Raji (cell line): ENCODE data around the gene XPO6.

ENCODE experiments used
- POLR2A ChIP-seq: IDR thresholded peaks from 2 replicates; pipeline ENCODE4 v1.6.1; 2011; ENCODE audit warnings: low read depth, low read length, control low read depth; ENCODE audit not compliant: insufficient read depth

Gene XPO6

DNA sequence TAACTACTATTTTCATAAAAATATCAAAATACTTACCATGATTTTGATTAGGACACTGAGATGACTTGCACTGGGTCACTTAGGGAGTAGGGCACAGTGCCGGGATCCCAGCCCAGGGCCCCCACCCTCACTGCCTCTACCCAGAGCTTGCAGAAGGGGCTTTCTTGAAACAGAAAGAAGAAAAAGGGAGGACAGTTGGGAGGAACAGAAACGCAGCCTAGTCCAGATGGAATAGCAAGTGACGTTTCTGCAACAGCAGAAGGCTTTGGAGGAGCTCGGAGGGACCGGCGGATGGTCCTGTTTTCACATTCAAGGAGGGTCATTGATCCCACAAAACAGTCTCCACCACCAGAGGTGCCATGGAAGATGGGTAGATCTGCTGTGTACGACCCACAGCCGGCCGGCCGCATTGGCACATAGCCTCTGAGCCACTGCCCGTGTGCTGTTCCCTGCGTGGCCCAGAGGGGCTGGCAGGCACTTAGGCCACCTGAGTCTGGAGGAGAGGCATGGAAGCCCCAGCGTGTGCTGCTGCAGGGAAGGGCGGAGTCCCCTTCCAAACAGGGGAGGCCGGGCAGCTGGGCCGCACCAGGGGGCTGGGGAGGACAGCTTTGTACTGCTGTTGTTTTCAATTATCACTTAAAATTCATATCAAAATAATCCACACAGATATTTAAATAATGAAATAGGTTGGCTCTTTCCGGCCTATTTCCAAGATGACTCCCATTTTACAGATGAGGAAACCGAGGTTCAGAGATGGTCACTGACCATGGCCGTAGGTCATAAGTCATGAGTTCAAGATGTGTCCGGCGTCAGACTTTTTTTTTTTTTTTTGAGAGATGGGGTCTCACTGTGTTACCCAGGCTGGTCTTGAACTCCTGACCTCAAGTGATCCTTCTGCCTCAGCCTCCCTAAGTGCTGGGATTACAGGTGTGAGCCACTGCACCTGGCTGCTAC lies 125.3 kb downstream of the XPO6 start:
- no peak for TF ChIP-seq POLR2A

DNA sequence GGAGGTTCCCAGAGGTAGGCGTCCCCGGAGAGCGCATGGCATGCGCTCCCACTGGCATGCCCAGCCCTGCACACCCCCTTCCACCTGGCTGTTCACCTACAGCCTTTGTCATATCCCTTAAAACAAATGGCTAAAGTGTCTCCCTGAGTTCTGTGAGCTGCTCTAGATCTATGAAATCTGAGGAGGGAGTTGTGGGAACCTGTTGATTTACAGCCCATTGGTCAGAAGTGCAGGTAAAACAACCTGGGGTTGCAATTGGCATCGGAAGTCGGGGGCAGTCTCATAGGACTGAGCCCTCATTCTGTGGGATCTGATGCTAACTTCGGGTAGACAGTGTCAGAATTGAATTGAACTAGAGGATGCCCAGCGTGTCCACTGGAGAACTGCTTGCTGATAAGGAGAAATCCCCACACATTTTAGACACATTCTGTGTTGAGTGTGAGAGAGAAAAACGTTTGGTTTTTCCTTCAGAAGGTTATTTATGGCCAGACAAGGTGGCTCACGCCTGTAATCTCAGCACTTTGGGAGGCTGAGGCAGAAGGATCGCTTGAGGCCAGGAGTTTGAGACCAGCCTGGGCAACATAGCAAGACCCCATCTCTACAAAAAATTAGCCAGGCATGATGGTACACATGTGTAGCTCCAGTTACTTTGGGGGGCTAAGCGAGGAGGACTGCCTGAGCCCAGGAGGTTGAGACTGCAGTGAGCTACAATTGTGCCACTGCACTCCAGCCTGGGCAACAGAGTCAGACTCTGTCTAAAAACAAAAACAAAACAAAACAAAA lies 126.2 kb downstream of the XPO6 start:
- TF ChIP-seq POLR2A = no peak

DNA sequence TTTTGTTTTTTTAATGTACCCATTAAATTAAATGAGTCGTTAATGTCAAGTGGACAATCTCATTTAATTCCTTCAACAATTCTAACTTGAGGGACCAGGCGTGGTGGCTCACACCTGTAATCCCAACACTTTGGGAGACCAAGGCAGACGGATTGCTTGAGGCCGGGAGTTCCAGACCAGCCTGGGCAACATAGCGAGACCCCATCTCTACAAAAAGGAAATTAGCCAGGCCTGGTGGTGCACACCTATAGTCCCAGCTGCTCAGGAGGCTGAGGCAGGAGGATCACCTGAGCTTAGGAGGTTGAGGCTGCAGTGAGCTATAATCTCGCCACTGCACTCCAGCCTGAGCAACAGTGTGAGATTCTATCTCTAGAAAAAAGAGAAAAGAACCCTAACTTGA lies 127.6 kb downstream of the XPO6 start:
- no peak for TF ChIP-seq POLR2A

DNA sequence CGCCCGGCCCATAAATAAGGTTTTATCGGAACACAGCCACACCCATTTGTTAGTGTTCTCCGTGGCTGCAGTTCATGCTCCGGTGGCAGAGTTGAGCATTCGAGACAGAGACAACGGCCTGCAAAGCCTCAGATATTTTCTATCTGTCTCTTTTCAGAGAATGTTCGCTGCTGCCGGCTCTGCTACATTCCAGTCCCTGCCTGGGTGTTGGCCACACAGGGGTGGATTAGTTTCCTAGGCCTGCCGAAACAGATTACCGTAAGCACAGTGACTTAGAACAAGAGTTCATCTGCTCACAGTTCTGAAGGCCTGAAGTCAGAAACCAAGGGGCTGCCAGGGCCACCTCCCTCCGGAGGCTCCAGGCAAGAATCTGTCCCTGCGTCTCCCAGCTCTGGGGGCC lies 129.1 kb downstream of the XPO6 start:
- no peak for TF ChIP-seq POLR2A

DNA sequence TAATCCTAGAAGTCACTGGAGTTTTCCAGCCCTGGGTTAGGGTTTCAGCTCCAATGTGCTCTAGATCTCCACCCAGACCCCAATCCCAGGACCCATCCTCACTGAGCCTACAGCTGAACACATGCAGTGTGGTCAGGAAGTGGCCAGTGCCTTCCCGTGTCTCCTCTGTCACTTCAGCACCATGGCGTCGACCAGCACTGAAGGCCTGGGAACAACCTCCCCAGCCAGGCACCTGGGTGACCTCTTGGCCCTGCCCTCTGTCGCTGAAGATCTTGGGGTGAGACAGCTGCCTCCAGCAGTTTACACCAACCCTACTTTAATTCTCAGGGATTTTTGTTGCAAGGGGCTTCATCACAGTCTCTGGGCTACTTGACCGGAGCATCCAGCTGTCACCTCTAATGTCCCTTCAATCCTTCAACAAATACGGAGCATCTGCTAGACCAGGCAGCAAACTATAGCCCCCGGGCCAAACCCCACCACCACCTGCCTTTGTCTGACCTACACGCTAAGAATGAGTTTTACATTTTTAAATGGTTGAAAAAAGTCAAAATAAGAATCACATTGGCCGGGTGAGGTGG lies 130.3 kb downstream of the XPO6 start:
- TF ChIP-seq POLR2A = no peak

DNA sequence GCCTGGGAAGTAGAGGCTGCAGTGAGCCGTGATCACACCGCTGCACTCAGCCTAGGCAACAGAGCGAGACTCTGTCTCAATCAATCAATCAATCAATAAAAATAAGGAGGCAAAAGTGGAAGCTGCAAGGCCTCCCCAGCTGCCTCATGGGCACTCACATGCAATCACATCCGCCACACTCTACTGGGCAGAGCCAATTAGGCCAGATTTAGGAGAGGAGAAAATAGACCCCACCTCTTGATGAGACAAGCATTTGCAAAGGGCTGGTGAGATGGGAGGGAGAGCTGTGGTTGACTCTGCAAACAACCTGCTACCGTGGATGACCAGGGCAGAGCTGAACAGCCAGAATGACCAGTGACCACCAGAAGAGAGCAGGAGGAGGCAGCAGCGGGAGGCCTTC lies 133.5 kb downstream of the XPO6 start:
- no peak for TF ChIP-seq POLR2A

DNA sequence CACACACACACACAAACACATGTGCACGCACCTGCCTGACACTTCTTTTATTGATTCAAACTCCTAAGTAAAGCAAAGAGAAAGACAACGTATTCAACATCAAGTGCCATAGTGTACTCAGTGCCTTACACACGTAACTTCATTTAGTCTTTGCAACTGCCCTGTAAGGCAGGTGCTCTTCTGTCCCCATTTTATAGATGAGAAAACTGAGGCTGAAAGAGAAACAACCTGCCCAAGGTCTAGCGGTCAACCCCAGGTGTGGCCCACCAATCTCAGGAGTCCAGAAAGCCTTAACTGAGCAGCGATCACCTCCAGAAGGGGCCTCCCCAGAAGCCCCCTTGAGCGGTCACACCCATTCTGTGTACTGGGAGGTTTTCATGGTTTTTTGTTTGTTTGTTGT lies 137.9 kb downstream of the XPO6 start:
- TF ChIP-seq POLR2A = no peak

DNA sequence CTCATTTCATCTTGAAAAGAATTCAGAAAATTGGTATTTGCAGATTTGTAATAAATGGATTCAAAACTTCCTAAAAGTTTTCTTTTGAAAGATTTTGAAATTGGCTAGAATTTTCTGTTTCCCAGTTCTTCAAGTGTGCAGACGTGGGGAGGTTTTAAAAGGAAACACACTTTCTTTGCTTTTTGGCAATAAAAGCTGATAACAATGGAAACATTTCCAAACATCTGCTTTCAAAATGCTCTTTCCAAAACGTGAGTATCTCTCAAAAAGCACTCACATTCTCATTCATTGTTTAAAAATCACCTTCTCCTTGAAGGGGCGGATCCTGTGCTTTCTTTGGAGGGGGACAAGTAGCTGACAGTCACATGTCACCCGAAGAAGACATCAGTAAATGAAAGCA lies 139.7 kb downstream of the XPO6 start:
- TF ChIP-seq POLR2A = no peak

DNA sequence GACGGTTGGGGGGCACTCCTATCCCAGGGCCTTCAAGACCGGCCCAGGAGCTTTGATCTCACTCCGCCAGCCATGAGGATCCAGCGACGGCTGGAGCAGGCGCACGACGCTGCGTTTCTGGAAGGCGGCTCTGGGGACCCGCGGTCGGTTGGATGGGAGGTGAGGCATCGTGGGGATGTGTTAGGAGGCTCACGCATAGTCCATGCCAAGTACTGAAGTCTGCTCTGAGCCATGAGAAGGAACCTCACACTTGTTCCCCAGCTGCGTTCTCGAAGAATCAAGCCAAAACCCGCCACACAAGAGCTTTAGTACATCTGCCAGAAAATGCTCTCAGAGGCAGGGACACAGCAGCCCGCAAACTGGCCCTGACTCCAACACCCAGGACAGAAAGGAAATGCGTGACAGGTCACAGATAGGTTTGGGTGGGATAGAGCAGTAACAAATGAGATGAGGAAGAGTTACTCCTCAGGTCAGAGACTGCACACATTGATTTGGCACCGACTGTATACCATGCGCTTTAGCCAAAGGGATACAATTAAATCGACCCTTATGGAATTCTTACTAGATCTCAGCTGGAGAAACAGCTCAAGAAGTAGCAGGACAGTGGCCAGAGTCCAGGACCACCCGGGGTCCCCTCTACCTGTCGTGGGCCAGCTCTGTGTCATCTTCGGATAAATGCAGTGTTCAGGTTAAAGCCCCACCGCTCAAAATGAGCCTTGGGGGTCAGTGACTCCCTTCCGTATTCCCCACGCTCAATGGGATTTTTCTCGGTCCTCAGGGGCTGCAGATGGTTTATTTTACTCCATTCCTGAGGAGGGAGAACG lies 141.6 kb downstream of the XPO6 start:
- TF ChIP-seq POLR2A = no peak

DNA sequence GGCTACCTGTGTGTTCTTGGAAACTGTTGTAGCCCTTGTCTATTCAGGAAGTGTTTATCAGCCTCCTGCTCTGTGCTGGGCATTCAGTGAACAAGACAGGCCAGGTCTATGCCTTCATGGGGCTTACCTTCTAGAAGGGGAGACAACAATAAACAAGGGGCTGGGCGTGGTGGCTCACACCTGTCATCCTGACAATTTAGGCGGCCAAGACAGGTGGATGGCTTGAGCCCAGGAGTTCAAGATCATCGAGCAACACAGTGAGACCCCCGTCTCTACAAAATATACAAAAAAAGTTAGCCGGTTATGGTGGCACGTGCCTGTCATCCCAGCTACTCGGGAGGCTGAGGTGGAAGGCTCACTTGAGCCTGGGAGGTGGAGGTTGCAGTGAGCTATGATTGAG lies 142.8 kb downstream of the XPO6 start:
- TF ChIP-seq POLR2A = no peak

DNA sequence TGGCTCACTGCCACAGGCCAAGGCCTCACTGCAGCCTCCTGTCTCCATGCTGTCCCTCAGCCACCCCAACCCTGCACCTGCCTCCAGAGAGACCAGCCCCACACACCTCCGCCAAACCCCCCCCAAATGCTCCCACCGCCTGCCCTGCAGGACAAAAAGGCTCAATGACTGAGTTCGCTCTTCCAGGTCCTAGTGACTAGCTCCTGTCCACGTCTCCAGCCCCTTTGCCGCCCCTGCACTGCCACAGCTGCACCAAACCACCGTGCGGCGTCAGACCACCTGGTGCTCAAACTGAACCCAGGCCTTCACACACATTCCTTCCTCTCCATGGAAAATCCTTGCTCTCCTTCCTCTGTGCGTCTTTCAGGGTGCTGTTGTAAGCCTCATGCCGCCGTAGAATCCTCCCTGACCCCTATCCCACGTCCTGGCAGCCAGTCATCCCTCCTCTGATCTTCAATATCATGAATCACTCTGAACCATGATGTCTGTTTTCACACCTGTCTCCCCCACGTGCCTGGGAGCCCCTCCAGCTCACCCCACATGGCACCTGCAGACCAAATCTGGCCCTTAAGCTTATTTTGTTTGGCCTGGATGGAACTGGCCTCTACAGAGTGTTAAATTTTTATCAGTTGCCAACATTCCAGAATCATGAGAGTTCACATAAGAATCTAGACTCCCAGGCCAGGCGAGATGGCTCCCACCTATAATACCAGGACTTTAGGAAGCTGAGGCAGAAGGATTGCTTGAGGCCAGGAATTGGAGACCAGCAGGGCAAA lies 144.0 kb downstream of the XPO6 start:
- no peak for TF ChIP-seq POLR2A

DNA sequence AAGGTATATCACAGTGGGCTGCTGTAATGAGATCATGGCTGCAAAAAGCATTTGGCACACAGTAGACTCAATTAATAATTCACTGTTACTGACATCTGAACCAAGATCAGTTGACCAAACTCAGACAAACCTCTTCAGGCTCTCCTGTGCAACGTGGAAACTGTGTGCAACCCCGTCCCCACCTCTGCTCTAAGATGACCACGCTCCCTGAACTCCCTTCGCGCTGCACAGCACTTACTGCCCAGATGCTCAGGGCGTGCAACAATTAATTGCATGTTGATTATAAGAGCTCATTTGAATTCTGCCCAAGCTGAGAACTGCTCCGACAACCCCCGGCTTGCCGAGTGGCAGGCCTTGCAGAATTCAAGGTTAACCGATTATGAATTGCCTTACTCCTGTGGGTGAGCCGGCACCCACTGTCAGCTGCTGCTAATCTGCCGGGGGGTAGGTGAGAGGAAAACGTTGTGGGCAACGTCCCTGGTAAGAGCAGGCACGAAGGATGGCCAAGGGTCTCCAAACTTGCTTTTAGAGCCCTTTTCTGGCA lies 147.0 kb downstream of the XPO6 start:
- TF ChIP-seq POLR2A = no peak

DNA sequence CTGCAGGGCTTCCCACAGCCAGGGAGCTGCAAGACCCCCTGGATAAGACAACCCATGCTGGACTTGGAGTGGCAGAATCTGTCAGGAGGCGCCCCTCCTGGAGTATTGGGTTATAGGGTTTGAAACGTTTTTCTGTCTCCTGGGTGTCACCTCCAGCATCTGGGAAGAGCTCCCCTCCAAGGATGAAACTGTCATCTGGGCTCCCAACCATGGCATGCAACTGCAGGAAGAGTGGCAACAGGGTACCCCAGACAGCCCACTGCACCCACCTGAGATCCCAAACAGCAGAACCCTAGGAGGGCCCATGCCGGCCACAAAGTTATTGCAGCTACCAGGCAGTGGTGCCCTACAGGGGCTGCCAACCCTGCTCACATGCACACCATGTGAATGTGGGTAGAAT lies 147.6 kb downstream of the XPO6 start:
- TF ChIP-seq POLR2A = no peak

DNA sequence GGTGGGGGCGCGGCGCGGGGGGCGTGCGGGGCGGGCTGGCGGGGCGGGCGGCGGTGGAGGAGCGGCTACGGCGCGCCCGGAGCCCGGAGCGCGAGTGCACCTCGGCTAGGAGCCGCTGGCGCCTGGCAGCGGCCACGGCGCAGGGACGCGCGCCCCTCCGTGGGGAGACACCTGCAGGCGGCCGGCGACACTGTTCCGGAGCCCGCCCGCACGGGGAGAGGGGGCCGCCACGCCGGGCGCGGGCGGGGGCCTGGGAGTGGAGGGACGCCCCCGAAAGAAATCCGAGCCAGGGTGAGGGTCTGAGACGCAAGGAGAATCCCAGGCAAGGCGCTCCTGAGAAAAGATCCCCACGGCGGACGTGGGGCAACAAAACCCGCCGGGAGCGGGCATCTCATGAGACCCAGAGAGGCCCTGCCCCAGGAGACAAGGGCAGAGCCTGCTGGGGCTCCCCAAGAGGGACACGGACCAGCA lies 148.1 kb downstream of the XPO6 start, which contains the start of gene GSG1L:
Gene GSG1L (minus strand): TSS at position 124 of the 471 bp plus-strand sequence. CDS start 290 bp downstream, outside the sequence.
- no peak for TF ChIP-seq POLR2A
